LoVo (cell line): ENCODE data around the gene SLC22A31.
A peak's percentile ranks its signal among the peaks of the same experiment; 100 is the strongest.
"Not testable (repeated sequence)": the region's sequence is repeated elsewhere in the genome, so short reads cannot be mapped to it uniquely, and the experiment has no call there.

Source experiments
- DNase-seq: peaks from one replicate; pipeline ENCODE4 v3.0.0-alpha.2; 2016; ENCODE audit warnings: low spot score

The SLC22A31 gene

GRCh38 chr16:89200124-89200849, at the start of gene SLC22A31:
TSS of gene SLC22A31 (minus strand) at chr16:89200537. CDS start at chr16:89200501, 36 bp downstream.
- DNase-seq = no peak

- DNase-seq = no peak
Measured at GRCh38 chr16:89248196-89248982, 48.1 kb upstream of the SLC22A31 start.

GRCh38 chr16:89247734-89248075, 47.4 kb upstream of the SLC22A31 start:
- not testable (repeated sequence) for DNase-seq

- peak; percentile 73 for DNase-seq
Measured at GRCh38 chr16:89246903-89247733, 46.8 kb upstream of the SLC22A31 start.

GRCh38 chr16:89246383-89246902, 46.1 kb upstream of the SLC22A31 start:
- no peak for DNase-seq

- DNase-seq = no peak
Measured at GRCh38 chr16:89244754-89245153, 44.4 kb upstream of the SLC22A31 start.

GRCh38 chr16:89244264-89244663, 43.9 kb upstream of the SLC22A31 start:
- not testable (repeated sequence) for DNase-seq

GRCh38 chr16:89243664-89244063, 43.3 kb upstream of the SLC22A31 start:
- DNase-seq = no peak

GRCh38 chr16:89242795-89243200, 42.5 kb upstream of the SLC22A31 start:
- DNase-seq = no peak

- peak; percentile 71 for DNase-seq
Measured at GRCh38 chr16:89241187-89242007, 41.1 kb upstream of the SLC22A31 start.

GRCh38 chr16:89237733-89238132, 37.4 kb upstream of the SLC22A31 start:
- DNase-seq = no peak

- DNase-seq = no peak
Measured at GRCh38 chr16:89233678-89234490, 33.5 kb upstream of the SLC22A31 start.

GRCh38 chr16:89232107-89232506, 31.8 kb upstream of the SLC22A31 start:
- no peak for DNase-seq

- no peak for DNase-seq
Measured at GRCh38 chr16:89230255-89230654, 29.9 kb upstream of the SLC22A31 start.

- DNase-seq = no peak
Measured at GRCh38 chr16:89224665-89225064, 24.3 kb upstream of the SLC22A31 start.

GRCh38 chr16:89222931-89223330, 22.6 kb upstream of the SLC22A31 start:
- no peak for DNase-seq

GRCh38 chr16:89221604-89222003, 21.3 kb upstream of the SLC22A31 start:
- DNase-seq = no peak

- DNase-seq = no peak
Measured at GRCh38 chr16:89219365-89219764, 19.0 kb upstream of the SLC22A31 start.

GRCh38 chr16:89217388-89218191, 17.3 kb upstream of the SLC22A31 start, which contains the start of gene ZNF778:
TSS of gene ZNF778 (plus strand) at chr16:89217703. CDS start at chr16:89221128, 3,425 bp downstream.
- DNase-seq = peak; percentile 87

- no peak for DNase-seq
Measured at GRCh38 chr16:89217138-89217387, 16.7 kb upstream of the SLC22A31 start.
